ENCODE data around the gene TTC21B. TPM values are rescaled to one million over a fixed set of nuclear protein-coding genes. Genes with fewer than 3 reads are reported as not detected.
A peak's percentile ranks its signal among the peaks of the same experiment; 100 is the strongest.

Gene TTC21B
- total and polyA plus RNA-seq, 2 experiments from 2014 or later, result 5.7 to 24.3 TPM

DNA sequence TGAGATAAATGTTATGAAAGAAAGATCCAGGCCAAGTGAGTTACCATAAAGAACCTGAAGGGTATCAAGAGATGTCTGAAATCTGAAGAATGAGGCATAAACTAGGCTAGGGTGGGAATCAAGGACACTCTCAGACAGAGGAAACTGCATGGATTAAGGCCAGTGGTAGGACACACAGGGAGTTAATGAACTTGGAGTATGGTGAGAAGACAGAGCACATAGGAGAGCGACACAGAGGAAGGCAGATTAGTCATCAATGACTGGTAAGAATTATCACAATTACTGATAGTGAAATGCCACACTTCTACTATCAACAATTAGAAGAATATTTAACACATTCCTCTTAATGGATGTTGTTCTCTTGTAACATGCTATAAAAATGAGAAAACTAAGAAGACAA, 76.9 kb downstream of the TTC21B start:
- WGBS (ENCODE audit: low lambda C conversion rate, missing lambda C conversion rate), result 73% methylated on average over 1 of the region's 1 CpG
- Histone ChIP-seq H4K20me1 (ENCODE audit: insufficient read depth, poor library complexity, severe bottlenecking) (no peaks in the 10 kb centered on the region), H3K79me2 (no peaks in the 10 kb centered on the region), H3K27ac (no peak overlapping the region), H3K36me3 (replicated peaks; ENCODE audit: insufficient read depth, low read depth) (no peaks in the 10 kb centered on the region), H3K4me2 (no peak overlapping the region), H3K4me1 (ENCODE audit: insufficient read depth) (no peaks in the 10 kb centered on the region), H3K27me3 (no peaks in the 10 kb centered on the region), H3K9me3 (ENCODE audit: low read depth) (no peaks in the 10 kb centered on the region), H3K9me2 (replicated peaks; ENCODE audit: insufficient read depth) (no peaks in the 10 kb centered on the region), H3K4me3 (no peak overlapping the region), H2AFZ (no peak overlapping the region)
- DNase-seq (ENCODE audit: low spot score), result no peak
- TF ChIP-seq EZH2phosphoT487 (IDR thresholded peaks at IDR 0.05; ENCODE audit: low read depth, severe bottlenecking, unreplicated experiment) (no peak), EZH2 (IDR thresholded peaks at IDR 0.05; ENCODE audit: borderline replicate concordance) (no peak), CTCF (IDR thresholded peaks at IDR 0.05; ENCODE audit: poor library complexity) (no peak)

GRCh38 chr2:165876269-165876668, 77.3 kb downstream of the TTC21B start:
- Histone ChIP-seq H4K20me1 (ENCODE audit: insufficient read depth, poor library complexity, severe bottlenecking) (no peaks in the 10 kb centered on the region), H2AFZ (no peak overlapping the region), H3K36me3 (replicated peaks; ENCODE audit: insufficient read depth, low read depth) (no peaks in the 10 kb centered on the region), H3K4me2 (no peak overlapping the region), H3K27ac (no peak overlapping the region), H3K27me3 (no peaks in the 10 kb centered on the region), H3K9me3 (ENCODE audit: low read depth) (no peaks in the 10 kb centered on the region), H3K4me1 (ENCODE audit: insufficient read depth) (no peaks in the 10 kb centered on the region), H3K4me3 (no peak overlapping the region), H3K9me2 (replicated peaks; ENCODE audit: insufficient read depth) (no peaks in the 10 kb centered on the region), H3K79me2 (no peaks in the 10 kb centered on the region)
- 90% methylated on average over 1 of the region's 1 CpG for WGBS (ENCODE audit: low lambda C conversion rate, missing lambda C conversion rate)
- TF ChIP-seq EZH2phosphoT487 (IDR thresholded peaks at IDR 0.05; ENCODE audit: low read depth, severe bottlenecking, unreplicated experiment) (no peak), CTCF (IDR thresholded peaks at IDR 0.05; ENCODE audit: poor library complexity) (no peak), EZH2 (IDR thresholded peaks at IDR 0.05; ENCODE audit: borderline replicate concordance) (no peak)
- DNase-seq (ENCODE audit: low spot score), result no peak

GRCh38 chr2:165874445-165875039, 79.0 kb downstream of the TTC21B start:
- Histone ChIP-seq H3K9me3 (ENCODE audit: low read depth) (no peaks in the 10 kb centered on the region), H4K20me1 (ENCODE audit: insufficient read depth, poor library complexity, severe bottlenecking) (no peaks in the 10 kb centered on the region), H3K9me2 (replicated peaks; ENCODE audit: insufficient read depth) (no peaks in the 10 kb centered on the region), H3K4me3 (no peak overlapping the region), H3K36me3 (replicated peaks; ENCODE audit: insufficient read depth, low read depth) (no peaks in the 10 kb centered on the region), H3K27ac (no peak overlapping the region), H3K4me2 (no peak overlapping the region), H3K79me2 (no peaks in the 10 kb centered on the region), H2AFZ (peak overlapping the region; percentile 34), H3K27me3 (no peaks in the 10 kb centered on the region), H3K4me1 (ENCODE audit: insufficient read depth) (no peaks in the 10 kb centered on the region)
- TF ChIP-seq EZH2phosphoT487 (IDR thresholded peaks at IDR 0.05; ENCODE audit: low read depth, severe bottlenecking, unreplicated experiment) (no peak), EZH2 (IDR thresholded peaks at IDR 0.05; ENCODE audit: borderline replicate concordance) (no peak), CTCF (IDR thresholded peaks at IDR 0.05; ENCODE audit: poor library complexity) (peak; percentile 79)
- 77% methylated on average over 3 of the region's 3 CpGs for WGBS (ENCODE audit: low lambda C conversion rate, missing lambda C conversion rate)
- peak; percentile 74 for DNase-seq (ENCODE audit: low spot score)
